Thyroid gland (tissue), 4 donors: ENCODE results near the gene CD177. TPM values are rescaled to one million over a fixed set of nuclear protein-coding genes. Genes with fewer than 3 reads are reported as not detected.
A peak's percentile ranks its signal among the peaks of the same experiment; 100 is the strongest.
"Not testable (repeated sequence)": the region's sequence is repeated elsewhere in the genome, so short reads cannot be mapped to it uniquely, and the experiment has no call there.

Experiments
- DNase-seq, 2 donors: peaks; one replicate each; pipeline ENCODE4 v3.0.0-alpha.2; 2019
- H3K27ac ChIP-seq, 3 donors: fragments of 200-600 bp; sonication (generic); 1 replicate in 2 of 3; 2 replicates in 1 of 3; pipeline ENCODE4 v1.5.1; 2016 to 2019; ENCODE audit warnings: mild to moderate bottlenecking in 1 of 3, moderate library complexity in 1 of 3
- H3K27me3 ChIP-seq: fragments of 200-600 bp; sonication (generic); one replicate; pipeline ENCODE4 v1.5.1; 2019
- H3K36me3 ChIP-seq, 2 donors: fragments of 200-600 bp; sonication (generic); one replicate each; pipeline ENCODE4 v1.5.1; 2016 to 2019
- H3K4me1 ChIP-seq, 2 donors: fragments of 200-600 bp; sonication (generic); one replicate each; pipeline ENCODE4 v1.5.1; 2017 to 2019
- H3K4me3 ChIP-seq, 3 donors: fragments of 200-600 bp; sonication (generic); replicated peaks in 1 of 3; 1 replicate in 2 of 3; 2 replicates in 1 of 3; pipeline ENCODE4 v1.5.1; 2016; ENCODE audit warnings: mild to moderate bottlenecking in 1 of 3
- H3K9me3 ChIP-seq: fragments of 200-600 bp; sonication (generic); one replicate; pipeline ENCODE4 v1.5.1; 2017
- POLR2A ChIP-seq, 2 donors: fragments of 450-650 bp; IDR thresholded peaks; one replicate each; pipeline ENCODE4 v1.6.1; 2017; ENCODE audit warnings: antibody characterized with exemption in 2 of 2, mild to moderate bottlenecking in 2 of 2, moderate library complexity in 1 of 2
- WGBS, 2 donors: methylation state at CpG; one replicate each; pipeline ENCODE4 v1.1.5; 2017; 5-methylcytosine and 5-hydroxymethylcytosine counted together
- intact Hi-C: fragments of 100-400 bp; cut with DNase I; formaldehyde crosslinking; loops from one replicate; pipeline ENCODE4 v1.15.1; 2023
- total RNA-seq, 4 donors: library from RNA; depleted of rRNA; stranded (reverse); fragments of >200 nt; gene quantifications; one replicate each; pipeline ENCODE4 v1.2.3, GENCODE V29; 2016
- TF ChIP-seq, protein P1 (sequence below), 6 experiments: fragments of 200-600 bp in 3 of 6; fragments of 450-650 bp in 3 of 6; sonication (generic) in 3 of 6; IDR thresholded peaks; one replicate each; pipeline ENCODE4 v1.5.1; 2016 to 2019; ENCODE audit warnings: antibody characterized with exemption in 6 of 6, mild to moderate bottlenecking in 2 of 6, inconsistent platforms in 1 of 6, moderate library complexity in 1 of 6

CD177 gene
- total RNA-seq, 4 donors from 2014 or later, result 0.29 to 1.9 (median 0.59) TPM; not detected in 1

DNA sequence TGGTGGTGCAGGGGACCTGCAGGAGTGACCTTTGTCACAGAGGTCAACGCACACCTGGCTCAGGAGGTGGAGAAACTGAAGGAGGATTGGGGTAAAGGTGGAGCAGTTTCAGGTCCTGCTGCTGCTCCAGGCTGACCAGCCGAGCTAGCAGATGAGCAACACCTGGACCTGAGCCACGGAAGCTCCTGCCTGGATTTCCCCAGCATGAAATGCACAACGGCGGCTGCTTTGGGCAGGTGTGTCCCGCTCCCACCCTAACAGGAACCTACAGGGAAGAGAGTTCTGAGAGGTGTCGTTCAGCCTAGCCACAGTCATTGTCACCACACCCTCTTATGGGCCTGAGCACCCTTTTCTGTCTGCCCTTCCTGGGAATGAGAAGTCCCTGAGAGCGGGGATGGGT is 15.7 kb upstream of the CD177 start:
- Histone ChIP-seq H3K27ac (no peak overlapping the region), H3K4me3 (no peak overlapping the region), H3K36me3 (no peaks in the 10 kb centered on the region), H3K4me1 (no peaks in the 10 kb centered on the region), H3K9me3 (no peaks in the 10 kb centered on the region), H3K27me3 (no peaks in the 10 kb centered on the region)
- WGBS, 2 donors, result 90 to 92% methylated on average over 7 to 8 of the region's 8 CpGs
- DNase-seq, result no peak
- TF ChIP-seq POLR2A (IDR thresholded peaks at IDR 0.05), result no peak
- TF ChIP-seq, protein P1, sequence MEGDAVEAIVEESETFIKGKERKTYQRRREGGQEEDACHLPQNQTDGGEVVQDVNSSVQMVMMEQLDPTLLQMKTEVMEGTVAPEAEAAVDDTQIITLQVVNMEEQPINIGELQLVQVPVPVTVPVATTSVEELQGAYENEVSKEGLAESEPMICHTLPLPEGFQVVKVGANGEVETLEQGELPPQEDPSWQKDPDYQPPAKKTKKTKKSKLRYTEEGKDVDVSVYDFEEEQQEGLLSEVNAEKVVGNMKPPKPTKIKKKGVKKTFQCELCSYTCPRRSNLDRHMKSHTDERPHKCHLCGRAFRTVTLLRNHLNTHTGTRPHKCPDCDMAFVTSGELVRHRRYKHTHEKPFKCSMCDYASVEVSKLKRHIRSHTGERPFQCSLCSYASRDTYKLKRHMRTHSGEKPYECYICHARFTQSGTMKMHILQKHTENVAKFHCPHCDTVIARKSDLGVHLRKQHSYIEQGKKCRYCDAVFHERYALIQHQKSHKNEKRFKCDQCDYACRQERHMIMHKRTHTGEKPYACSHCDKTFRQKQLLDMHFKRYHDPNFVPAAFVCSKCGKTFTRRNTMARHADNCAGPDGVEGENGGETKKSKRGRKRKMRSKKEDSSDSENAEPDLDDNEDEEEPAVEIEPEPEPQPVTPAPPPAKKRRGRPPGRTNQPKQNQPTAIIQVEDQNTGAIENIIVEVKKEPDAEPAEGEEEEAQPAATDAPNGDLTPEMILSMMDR (IDR thresholded peaks at IDR 0.05), result no peak
- intact Hi-C loops, result no loop called here

DNA sequence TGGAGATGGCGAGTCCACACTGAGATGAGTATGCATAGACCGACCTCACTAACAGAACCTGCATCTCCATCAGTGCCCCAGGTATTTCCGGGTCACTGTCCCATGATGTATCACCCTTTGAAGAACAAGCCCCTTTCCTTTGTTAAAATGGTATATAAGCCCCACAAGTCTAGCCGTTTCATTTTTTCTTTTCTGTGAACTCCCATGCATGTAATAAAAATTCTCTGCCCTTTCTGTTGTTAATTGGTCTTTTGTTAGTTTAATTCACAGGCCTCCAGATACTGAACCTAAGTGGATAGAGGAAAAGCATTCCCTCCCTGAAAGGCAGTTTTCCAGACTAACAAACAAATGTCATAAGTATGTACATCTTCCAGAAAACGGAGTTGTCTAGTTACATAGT is 15.0 kb upstream of the CD177 start:
- no peak for TF ChIP-seq POLR2A (IDR thresholded peaks at IDR 0.05)
- TF ChIP-seq, protein P1 (IDR thresholded peaks at IDR 0.05), result no peak
- H3K36me3 ChIP-seq, result no peaks in the 10 kb centered on the region
- H3K4me1 ChIP-seq, result no peaks in the 10 kb centered on the region
- no peak overlapping the region for H3K4me3 ChIP-seq
- DNase-seq, result no peak
- no peak overlapping the region for H3K27ac ChIP-seq
- intact Hi-C loops, result no loop called here
- H3K27me3 ChIP-seq, result no peaks in the 10 kb centered on the region
- H3K9me3 ChIP-seq, result no peaks in the 10 kb centered on the region
- 61 to 84% methylated on average over 5 of the region's 5 CpGs for WGBS, 2 donors

DNA sequence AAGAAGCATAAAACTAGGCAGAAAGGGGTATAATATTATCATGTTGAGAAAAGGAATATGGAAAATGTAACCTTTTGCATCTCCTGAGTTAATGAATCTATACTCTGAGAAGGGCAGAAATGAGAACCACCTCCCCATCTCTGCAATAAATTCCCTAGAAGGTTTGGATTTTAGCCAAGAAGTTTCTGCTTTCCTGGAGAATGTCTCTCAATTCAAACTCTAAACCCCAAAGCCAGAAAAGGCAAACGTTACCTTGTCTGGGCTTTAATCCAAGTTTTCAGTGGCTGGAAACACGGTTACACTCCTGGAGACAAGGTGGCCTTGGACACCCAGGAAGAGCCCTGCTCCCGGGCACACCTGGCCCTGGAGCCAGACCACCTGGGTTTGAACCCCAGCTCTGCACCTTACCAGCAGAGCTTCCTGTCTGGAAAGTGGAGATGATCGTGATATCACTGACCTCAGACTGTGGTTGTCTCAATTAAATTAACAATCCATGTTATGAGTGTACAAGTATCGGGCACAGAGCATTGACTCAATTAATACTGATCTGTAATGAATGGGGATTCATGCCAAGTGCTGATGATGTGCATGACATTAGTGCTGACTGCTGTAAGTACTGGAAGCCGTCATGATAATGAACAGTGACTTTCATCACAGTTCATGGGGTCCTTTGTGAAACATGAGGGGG is 14.1 kb upstream of the CD177 start:
- H3K9me3 ChIP-seq, DNase-seq, H3K4me1 ChIP-seq, intact Hi-C loops, H3K36me3 ChIP-seq, H3K27ac ChIP-seq, H3K4me3 ChIP-seq, H3K27me3 ChIP-seq: not testable (repeated sequence)
- 11 to 32% methylated on average over 5 to 6 of the region's 6 CpGs for WGBS, 2 donors

DNA sequence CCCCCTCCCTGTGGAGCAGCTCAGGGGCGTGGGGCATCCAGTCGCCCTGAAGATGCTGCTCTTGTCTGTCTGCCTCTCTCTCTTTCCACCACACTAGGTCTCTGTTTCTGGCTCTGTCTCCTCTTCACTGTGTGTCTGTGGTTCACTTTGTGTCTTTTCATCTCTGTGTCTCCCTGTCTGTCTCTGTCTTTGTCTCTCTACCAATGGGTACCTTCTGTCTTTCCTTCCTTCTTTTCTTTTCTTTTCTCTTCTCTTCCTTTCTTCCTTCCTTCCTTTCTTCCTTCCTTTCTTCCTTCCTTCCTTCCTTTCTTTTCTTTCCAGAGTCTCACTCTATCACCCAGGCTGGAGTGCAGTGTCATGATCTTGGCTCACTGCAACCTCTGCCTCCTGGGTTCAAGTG is 13.4 kb upstream of the CD177 start:
- H3K36me3 ChIP-seq, H3K4me3 ChIP-seq, H3K27ac ChIP-seq, H3K27me3 ChIP-seq, DNase-seq, intact Hi-C loops, H3K9me3 ChIP-seq, H3K4me1 ChIP-seq: not testable (repeated sequence)
- WGBS, 2 donors, result 68 to 78% methylated on average over 2 of the region's 2 CpGs

DNA sequence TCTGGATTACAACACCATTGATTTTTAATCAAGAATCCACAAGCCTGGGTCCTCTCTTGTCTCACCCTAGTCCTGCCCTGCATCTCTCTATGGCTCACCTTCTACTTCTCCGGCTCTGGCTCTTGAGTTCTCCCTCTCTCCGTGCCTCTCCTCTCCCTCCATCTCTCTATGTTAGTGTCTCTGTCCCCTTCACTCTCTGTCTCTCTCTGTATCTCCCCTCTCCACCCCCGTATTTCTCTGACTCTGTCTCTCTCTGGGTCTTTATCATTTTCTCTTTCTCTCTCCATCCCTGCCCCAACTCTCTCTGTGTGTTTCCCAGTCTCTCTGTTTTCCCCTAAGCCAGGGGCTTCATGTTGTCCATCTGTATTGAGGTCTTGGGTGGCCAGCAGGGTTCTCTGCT is 12.4 kb upstream of the CD177 start:
- intact Hi-C loops, H3K27ac ChIP-seq, DNase-seq, H3K4me3 ChIP-seq, H3K27me3 ChIP-seq, H3K4me1 ChIP-seq, H3K36me3 ChIP-seq, H3K9me3 ChIP-seq: not testable (repeated sequence)
- WGBS, 2 donors, result 85 to 91% methylated on average over 3 of the region's 3 CpGs

DNA sequence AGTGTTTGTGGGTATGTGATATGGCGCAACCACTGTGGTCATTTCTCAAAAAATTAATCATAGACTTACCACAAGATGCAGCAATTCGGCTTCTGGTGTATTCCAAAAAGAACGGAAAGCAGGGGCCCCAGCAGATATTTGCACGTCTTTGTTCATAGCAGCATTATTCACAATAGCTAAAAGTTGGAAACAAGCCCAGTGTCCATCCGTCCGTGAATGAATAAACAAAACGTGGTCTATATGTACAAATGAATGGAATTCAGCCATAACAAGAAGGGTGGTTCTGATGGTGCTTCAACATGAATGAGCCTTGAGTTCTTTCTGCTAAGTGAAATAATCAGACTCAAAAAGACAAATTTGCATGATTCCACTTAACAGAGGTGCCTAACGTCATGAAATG is 11.4 kb upstream of the CD177 start:
- H3K9me3 ChIP-seq, intact Hi-C loops, H3K36me3 ChIP-seq, H3K27me3 ChIP-seq, H3K4me1 ChIP-seq, H3K4me3 ChIP-seq, H3K27ac ChIP-seq: not testable (repeated sequence)
- WGBS, 2 donors, result 20 to 39% methylated on average over 8 of the region's 8 CpGs
- DNase-seq, result peak; percentile 4 to 7

DNA sequence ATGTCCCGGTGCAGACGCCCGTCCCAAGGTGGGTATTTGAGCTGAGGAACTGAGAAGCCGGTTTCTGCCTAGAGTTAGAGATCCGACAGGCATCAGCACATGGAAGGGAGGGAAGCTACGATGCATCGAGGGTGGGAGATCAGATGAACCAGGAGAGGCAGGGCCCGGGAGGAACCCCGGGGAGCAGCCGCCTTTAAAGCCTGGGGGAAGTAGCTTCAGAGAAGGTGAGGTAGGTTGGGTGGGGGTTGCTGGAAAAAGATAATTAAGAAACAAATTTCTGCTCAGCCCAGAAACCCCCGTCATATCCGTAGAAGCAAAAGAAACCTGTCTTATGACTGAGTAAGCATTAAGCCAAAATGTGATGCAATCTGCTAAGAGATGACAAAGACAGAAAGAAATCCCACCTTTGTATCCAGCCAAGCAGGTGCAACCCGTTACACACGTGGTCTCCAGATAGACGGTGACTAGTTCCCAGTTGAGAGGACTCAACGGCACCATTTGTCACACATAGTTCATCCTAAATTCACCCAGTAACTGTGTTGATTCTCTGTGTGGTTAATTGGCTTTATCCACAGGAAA is 9.1 kb upstream of the CD177 start:
- DNase-seq, H3K36me3 ChIP-seq, H3K27ac ChIP-seq, intact Hi-C loops, H3K9me3 ChIP-seq, H3K27me3 ChIP-seq, H3K4me3 ChIP-seq, H3K4me1 ChIP-seq: not testable (repeated sequence)
- 72 to 77% methylated on average over 16 of the region's 16 CpGs for WGBS, 2 donors

DNA sequence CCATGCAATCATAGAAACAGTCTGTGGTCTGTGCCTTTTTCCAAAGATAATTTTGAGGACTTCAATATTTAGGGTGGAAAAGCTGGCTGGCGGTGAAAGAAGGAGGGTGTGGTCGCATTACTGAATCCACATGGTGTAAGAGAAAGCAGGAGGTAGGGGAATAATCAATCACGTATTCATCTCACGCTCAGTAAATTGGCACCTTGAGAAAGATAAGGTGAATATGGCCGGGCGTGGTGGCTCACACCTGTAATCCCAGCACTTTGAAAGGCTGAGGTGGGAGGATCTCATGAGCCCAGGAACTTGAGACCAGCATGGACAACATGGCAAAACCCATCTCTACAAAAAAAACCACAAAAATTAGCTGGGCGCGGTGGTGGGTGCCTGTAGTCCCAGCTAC is 3.7 kb upstream of the CD177 start:
- H3K4me1 ChIP-seq, H3K9me3 ChIP-seq, H3K36me3 ChIP-seq, intact Hi-C loops, H3K27me3 ChIP-seq, H3K4me3 ChIP-seq, DNase-seq, H3K27ac ChIP-seq: not testable (repeated sequence)
- WGBS, 2 donors, result 87 to 89% methylated on average over 8 of the region's 8 CpGs
